OCI-LY7 (cell line): ENCODE measurements around the gene ATP6V1D. TPM values are rescaled to one million over a fixed set of nuclear protein-coding genes. Genes with fewer than 3 reads are reported as not detected.

Experiments used
- BruUV-seq: library from RNA; stranded (reverse); fragments of 400-500 nt; replicated peaks from 2 replicates; lab custom pipeline; 2021; lab: Mats Ljungman, UMichigan
- CTCF ChIA-PET: fragments of 300-600 bp; sonication (Branson Sonifier 250); formaldehyde crosslinking; loops from one replicate; lab custom pipeline; 2022; ENCODE audit warnings: antibody characterized with exemption; ENCODE audit not compliant: unreplicated experiment; lab: Charles Lee
- POLR2A ChIA-PET: fragments of 300-600 bp; sonication (Branson Sonifier 250); formaldehyde crosslinking; loops from one replicate; lab custom pipeline; 2022; ENCODE audit warnings: antibody characterized with exemption; lab: Charles Lee
- DNase-seq: peaks from one replicate; pipeline ENCODE4 v3.0.0-alpha.2; 2015; ENCODE audit warnings: low spot score
- H2AFZ ChIP-seq: fragments of 200-600 bp; sonication (generic), shearing (Covaris generic); 2 replicates; pipeline ENCODE4 v1.6.1; 2014; ENCODE audit warnings: mild to moderate bottlenecking, antibody characterized with exemption, low read length, moderate library complexity
- H3K27ac ChIP-seq: fragments of 200-600 bp; sonication (generic); 2 replicates; pipeline ENCODE4 v1.5.1; 2014; ENCODE audit warnings: mixed run types, low read depth, mild to moderate bottlenecking, moderate library complexity, low read length, inconsistent platforms; ENCODE audit not compliant: poor library complexity, severe bottlenecking
- H3K36me3 ChIP-seq: fragments of 200-600 bp; sonication (generic); 2 replicates; pipeline ENCODE4 v1.6.1; 2014; ENCODE audit warnings: mild to moderate bottlenecking, antibody characterized with exemption, low read length, moderate library complexity, mixed read lengths; ENCODE audit not compliant: insufficient read depth
- H3K4me1 ChIP-seq: fragments of 200-600 bp; sonication (generic); 2 replicates; pipeline ENCODE4 v1.5.1; 2014; ENCODE audit warnings: mild to moderate bottlenecking, low read length; ENCODE audit not compliant: insufficient read depth, poor library complexity, severe bottlenecking
- H3K4me2 ChIP-seq: fragments of 200-600 bp; sonication (generic); 2 replicates; pipeline ENCODE4 v1.6.1; 2014; ENCODE audit warnings: mild to moderate bottlenecking, low read length
- H3K4me3 ChIP-seq: fragments of 200-600 bp; sonication (generic); 2 replicates; pipeline ENCODE4 v1.5.1; 2014; ENCODE audit warnings: mild to moderate bottlenecking, low read depth, low read length; ENCODE audit not compliant: poor library complexity, severe bottlenecking
- H3K79me2 ChIP-seq: fragments of 200-600 bp; sonication (generic); 2 replicates; pipeline ENCODE4 v1.6.1; 2016; ENCODE audit warnings: low read depth, mild to moderate bottlenecking, low read length, moderate library complexity, mixed read lengths; ENCODE audit not compliant: insufficient read depth
- H3K9me2 ChIP-seq: fragments of 200-600 bp; sonication (generic); 2 replicates; pipeline ENCODE4 v1.6.1; 2016; ENCODE audit warnings: mild to moderate bottlenecking, low read length, mixed read lengths; ENCODE audit not compliant: insufficient read depth
- H3K9me3 ChIP-seq: fragments of 200-600 bp; sonication (generic); 2 replicates; pipeline ENCODE4 v1.6.1; 2014; ENCODE audit warnings: mild to moderate bottlenecking, mixed run types, low read length, mixed read lengths
- H4K20me1 ChIP-seq: fragments of 200-600 bp; sonication (generic); 2 replicates; pipeline ENCODE4 v1.6.1; 2014; ENCODE audit warnings: mild to moderate bottlenecking, antibody characterized with exemption, low read length, moderate library complexity, mixed read lengths; ENCODE audit not compliant: insufficient read depth
- CTCF ChIP-seq: fragments of 200-600 bp; sonication (generic); conservative IDR thresholded peaks from 2 replicates; pipeline ENCODE4 v1.5.1; 2014; ENCODE audit warnings: mild to moderate bottlenecking, antibody characterized with exemption, low read length, moderate library complexity, mixed read lengths
- EZH2phosphoT487 ChIP-seq: fragments of 200-600 bp; sonication (generic); IDR thresholded peaks from 2 replicates; pipeline ENCODE4 v1.6.1; 2018; ENCODE audit warnings: low read depth, borderline replicate concordance, mild to moderate bottlenecking, mixed run types, antibody characterized with exemption, low read length, moderate library complexity, mixed read lengths
- intact Hi-C: fragments of 100-400 bp; cut with micrococcal nuclease; formaldehyde crosslinking; loops from one replicate; pipeline ENCODE4 v1.10.0; 2022; ENCODE audit not compliant: unreplicated experiment
- small RNA-seq: library from RNA; depleted of rRNA; stranded (forward); fragments of <200 nt; gene quantifications from one replicate; pipeline ENCODE3, GENCODE V24; 2014
- total RNA-seq, 2 experiments: library from RNA; depleted of rRNA in 1 of 2; stranded (reverse); fragments of >200 nt in 1 of 2; shearing (Covaris generic) in 1 of 2; gene quantifications; 2 replicates each; pipeline ENCODE4 v1.2.3, GENCODE V29; 2014 to 2022

ATP6V1D gene
- total RNA-seq, 2 experiments from 2014 or later, result 33.5 to 39.0 TPM

- Histone ChIP-seq H3K27ac (no peak overlapping the region), H3K79me2 (no peaks in the 10 kb centered on the region), H3K36me3 (no peaks in the 10 kb centered on the region), H3K9me3 (no peaks in the 10 kb centered on the region), H3K4me3 (no peak overlapping the region), H2AFZ (no peak overlapping the region), H4K20me1 (no peaks in the 10 kb centered on the region), H3K4me1 (no peaks in the 10 kb centered on the region), H3K9me2 (no peaks in the 10 kb centered on the region), H3K4me2 (no peak overlapping the region)
- CTCF ChIA-PET, result no interaction called here
- DNase-seq, result no peak
- intact Hi-C loops, result no loop called here
- POLR2A ChIA-PET, result interaction anchor here (0.6 to 1.6 kb wide), 3 partner anchors 10 to 47 kb away, joined by 3 to 4 read pairs (median 3); no protein-coding TSS in a partner anchor
- TF ChIP-seq EZH2phosphoT487 (no peak), CTCF (no peak)
- no TSS peak for BruUV-seq
Observed at GRCh38 chr14:67311868-67312267, 47.7 kb downstream of the ATP6V1D start.

Small RNA genes lying within 50 kb of the gene (small RNA-seq; reads per million reads assigned to genes)
- not detected for gene RF00019

Other genes with a start within 250 kb of the ATP6V1D start
- gene GARIN2, start 170.4 kb downstream of the ATP6V1D start, total RNA-seq (2014; rRNA removed; shearing (Covaris generic)), result not detected in 2 replicates
- gene GARIN2, start 170.4 kb downstream of the ATP6V1D start, total RNA-seq (2022), result not detected in 2 replicates
- gene PALS1, start 118.4 kb downstream of the ATP6V1D start, total RNA-seq (2014; rRNA removed; shearing (Covaris generic)), result 14.1 and 14.5 TPM in 2 replicates
- gene PALS1, start 118.4 kb downstream of the ATP6V1D start, total RNA-seq (2022), result 19.6 and 23.8 TPM in 2 replicates
- 170 and 222 TPM in 2 replicates for gene EIF2S1, start 524 bp upstream of the ATP6V1D start, total RNA-seq (2014; rRNA removed; shearing (Covaris generic))
- gene EIF2S1, start 524 bp upstream of the ATP6V1D start, total RNA-seq (2022), result 154 and 161 TPM in 2 replicates
- not detected in 2 replicates for gene PLEK2, start 52.4 kb upstream of the ATP6V1D start, total RNA-seq (2014; rRNA removed; shearing (Covaris generic))
- not detected in 2 replicates for gene PLEK2, start 52.4 kb upstream of the ATP6V1D start, total RNA-seq (2022)
- 3.9 and 4.8 TPM in 2 replicates for gene TMEM229B, start 128.9 kb upstream of the ATP6V1D start, total RNA-seq (2014; rRNA removed; shearing (Covaris generic))
- gene TMEM229B, start 128.9 kb upstream of the ATP6V1D start, total RNA-seq (2022), result 8.5 and 11.7 TPM in 2 replicates
- not detected in 2 replicates for gene PLEKHH1, start 173.5 kb upstream of the ATP6V1D start, total RNA-seq (2014; rRNA removed; shearing (Covaris generic))
- not detected in 2 replicates for gene PLEKHH1, start 173.5 kb upstream of the ATP6V1D start, total RNA-seq (2022)
- 19.7 and 23.0 TPM in 2 replicates for gene PIGH, start 240.5 kb upstream of the ATP6V1D start, total RNA-seq (2014; rRNA removed; shearing (Covaris generic))
- gene PIGH, start 240.5 kb upstream of the ATP6V1D start, total RNA-seq (2022), result 12.0 and 15.5 TPM in 2 replicates